ENCODE measurements around the gene POLD2.

POLD2 gene

GRCh38 chr7:44156453-44157010 is 33.2 kb upstream of the POLD2 start:
- TF ChIP-seq, protein P1, sequence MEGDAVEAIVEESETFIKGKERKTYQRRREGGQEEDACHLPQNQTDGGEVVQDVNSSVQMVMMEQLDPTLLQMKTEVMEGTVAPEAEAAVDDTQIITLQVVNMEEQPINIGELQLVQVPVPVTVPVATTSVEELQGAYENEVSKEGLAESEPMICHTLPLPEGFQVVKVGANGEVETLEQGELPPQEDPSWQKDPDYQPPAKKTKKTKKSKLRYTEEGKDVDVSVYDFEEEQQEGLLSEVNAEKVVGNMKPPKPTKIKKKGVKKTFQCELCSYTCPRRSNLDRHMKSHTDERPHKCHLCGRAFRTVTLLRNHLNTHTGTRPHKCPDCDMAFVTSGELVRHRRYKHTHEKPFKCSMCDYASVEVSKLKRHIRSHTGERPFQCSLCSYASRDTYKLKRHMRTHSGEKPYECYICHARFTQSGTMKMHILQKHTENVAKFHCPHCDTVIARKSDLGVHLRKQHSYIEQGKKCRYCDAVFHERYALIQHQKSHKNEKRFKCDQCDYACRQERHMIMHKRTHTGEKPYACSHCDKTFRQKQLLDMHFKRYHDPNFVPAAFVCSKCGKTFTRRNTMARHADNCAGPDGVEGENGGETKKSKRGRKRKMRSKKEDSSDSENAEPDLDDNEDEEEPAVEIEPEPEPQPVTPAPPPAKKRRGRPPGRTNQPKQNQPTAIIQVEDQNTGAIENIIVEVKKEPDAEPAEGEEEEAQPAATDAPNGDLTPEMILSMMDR (IDR thresholded peaks at IDR 0.05; ENCODE audit: control insufficient read depth, extremely low read depth, insufficient read depth) = no peak
- no peak overlapping the region for H3K4me3 ChIP-seq (ENCODE audit: low read depth, low read length)
- DNase-seq (ENCODE audit: low read depth) = no peak

DNA sequence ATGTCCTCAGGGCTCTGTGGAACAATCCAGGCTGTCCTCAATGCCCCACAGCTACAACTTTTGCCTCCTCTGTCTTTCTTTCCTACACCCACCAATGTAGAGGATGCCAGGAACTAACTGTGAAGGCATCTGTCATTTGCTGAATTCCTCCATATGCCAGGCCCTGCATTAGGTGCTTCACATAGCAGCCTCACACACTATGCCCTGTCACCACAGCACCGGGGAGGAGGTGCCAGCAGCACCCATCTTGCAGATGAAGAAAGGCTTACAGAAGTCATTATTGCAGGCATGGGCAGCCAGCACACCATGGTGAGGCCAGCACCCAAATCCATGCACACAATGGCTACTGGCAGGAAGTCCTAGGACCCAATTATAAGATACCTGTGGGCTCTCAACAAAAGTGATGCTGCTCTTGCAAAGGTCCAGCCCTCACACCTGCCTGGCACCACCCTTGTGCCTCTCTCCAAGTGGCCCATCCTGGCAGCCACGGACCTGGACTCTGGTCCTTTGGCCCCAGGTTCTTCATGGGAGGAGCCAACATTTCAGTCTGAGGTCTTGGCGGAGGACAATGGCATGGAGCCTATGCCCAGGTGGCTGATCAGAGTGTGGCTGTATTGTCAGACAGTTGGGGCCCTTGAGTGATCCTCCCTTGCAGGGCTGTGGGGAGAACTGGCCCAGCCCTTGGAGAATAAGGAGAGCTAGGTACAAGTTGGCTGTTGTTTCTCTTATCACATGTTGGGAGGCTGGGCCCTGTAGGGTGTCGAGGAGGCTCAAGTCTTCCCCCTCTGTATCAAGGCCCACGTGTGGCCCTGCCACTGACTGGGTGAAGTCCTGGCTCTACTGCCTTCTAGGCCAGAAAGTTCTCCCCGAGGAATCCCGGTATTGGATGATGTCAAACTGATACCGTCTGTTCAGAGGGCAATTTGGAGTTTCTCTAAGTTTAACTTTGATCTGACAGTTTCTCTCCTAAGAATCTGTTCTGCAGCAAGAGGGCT is 32.1 kb upstream of the POLD2 start:
- no peak for DNase-seq (ENCODE audit: low read depth)
- TF ChIP-seq, protein P1 (IDR thresholded peaks at IDR 0.05; ENCODE audit: control insufficient read depth, extremely low read depth, insufficient read depth) = no peak

DNA sequence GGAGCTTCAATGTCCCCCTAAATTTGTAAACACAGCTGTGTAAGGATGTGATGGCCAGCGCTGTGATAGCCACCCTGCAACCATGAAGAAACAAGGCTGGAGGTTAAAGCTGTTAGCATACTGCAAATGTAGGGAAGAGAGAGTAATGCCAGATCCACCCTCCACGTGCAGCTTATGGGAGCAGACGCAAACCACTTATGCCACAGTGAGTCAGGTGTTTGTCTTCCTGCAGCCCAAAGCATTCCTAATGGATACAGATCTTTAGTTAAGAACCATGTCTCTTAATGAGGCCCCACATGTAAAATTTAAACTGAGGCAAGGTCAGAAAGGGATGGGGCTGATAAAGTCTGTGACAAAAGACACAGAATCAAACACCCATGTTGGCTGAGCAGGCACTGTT is 31.4 kb upstream of the POLD2 start:
- TF ChIP-seq, protein P1 (IDR thresholded peaks at IDR 0.05; ENCODE audit: control insufficient read depth, extremely low read depth, insufficient read depth) = no peak
- no peak overlapping the region for H3K4me3 ChIP-seq (ENCODE audit: low read depth, low read length)
- no peak for DNase-seq (ENCODE audit: low read depth)

More for the DNA sequence above, 32.1 kb upstream of the POLD2 start:
- no peak overlapping the region for H3K4me3 ChIP-seq (ENCODE audit: low read depth, low read length)

DNA sequence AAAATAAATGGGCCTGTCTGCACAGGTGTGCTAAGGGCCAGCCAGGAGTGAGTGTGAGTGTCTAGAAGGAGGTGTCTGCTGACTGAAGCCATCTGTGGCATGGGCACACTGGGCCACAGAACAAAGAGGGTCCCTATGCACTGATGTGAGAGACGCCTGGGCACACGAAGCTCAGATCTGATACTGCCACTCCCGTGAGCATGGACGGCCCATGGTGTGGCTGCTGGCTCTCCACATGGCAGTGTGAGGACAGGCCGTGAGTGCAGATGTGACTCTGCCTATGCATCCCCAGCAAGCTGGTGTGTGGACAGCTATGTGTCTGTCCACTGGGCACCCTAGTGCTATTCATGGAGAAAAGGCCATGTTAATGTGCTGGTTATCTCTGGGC is 30.6 kb upstream of the POLD2 start:
- TF ChIP-seq, protein P1 (IDR thresholded peaks at IDR 0.05; ENCODE audit: control insufficient read depth, extremely low read depth, insufficient read depth) = no peak
- H3K4me3 ChIP-seq (ENCODE audit: low read depth, low read length) = no peak overlapping the region
- DNase-seq (ENCODE audit: low read depth) = no peak

DNA sequence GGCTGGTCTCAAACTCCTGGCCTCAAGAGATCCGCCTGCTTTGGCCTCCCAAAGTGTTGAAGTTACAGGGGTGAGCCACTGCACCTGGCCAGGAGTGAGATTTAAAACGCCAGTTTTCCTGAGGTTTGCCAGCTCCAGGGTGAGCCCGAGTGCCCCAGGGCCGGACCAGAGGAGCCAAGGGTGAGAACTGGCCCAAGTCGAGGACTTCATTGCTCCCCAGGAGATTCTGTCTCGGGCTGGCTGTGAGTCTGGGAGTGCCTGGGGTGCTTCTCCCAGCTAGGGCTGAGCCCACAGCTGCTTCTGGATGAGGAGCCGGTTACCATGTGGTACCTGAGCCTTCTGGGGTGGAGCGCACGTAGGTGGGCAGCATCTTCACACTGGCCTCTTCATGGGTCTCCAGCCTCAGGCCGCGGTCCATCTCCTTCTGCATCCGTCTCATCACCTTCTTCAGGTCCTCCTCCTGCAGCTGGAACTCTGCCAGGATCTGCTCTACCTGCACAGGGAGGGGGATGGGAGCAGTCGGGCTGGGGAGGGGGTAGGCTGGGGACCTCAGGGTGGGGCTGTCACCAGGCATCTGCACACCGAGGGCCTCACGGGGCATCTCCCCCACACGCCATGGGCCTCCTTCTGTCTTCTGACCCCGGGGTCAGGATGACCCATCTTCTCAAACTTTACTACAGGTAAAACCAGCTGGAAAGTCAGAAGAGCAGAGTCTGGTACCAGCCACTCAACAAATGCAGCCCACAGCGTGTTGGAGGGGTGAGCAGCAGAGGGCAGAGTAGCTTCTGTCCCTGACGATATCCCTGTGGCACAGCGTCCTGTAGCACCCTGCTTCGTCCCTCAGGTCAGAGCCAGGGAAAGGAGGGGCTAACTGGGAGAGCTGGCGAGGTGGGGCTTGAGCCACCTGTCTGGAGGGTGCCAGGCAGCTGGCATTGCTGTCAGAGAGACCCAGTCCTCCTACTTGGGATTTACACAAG is 29.9 kb upstream of the POLD2 start:
- DNase-seq (ENCODE audit: low read depth) = no peak
- TF ChIP-seq, protein P1 (IDR thresholded peaks at IDR 0.05; ENCODE audit: control insufficient read depth, extremely low read depth, insufficient read depth) = no peak
- H3K4me3 ChIP-seq (ENCODE audit: low read depth, low read length) = no peak overlapping the region

DNA sequence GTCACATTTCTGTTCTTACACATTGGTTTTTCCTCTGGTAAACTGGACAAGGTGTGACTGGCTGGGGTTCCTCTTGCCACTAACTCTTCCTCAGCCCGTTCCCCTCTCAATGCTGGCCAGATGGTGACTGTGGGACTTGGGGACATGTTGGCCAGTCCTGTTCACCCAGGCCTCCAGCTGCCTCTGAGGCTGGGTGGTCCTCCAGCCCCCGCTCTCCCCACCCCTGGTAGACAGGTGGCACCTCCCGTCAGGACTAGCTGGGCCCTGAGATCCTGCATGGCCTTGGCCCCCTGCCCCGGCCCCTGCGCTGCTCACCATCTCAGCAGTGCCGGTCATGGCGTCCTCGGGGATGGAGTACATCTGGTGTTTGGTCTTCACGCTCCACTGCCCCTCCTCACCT is 28.6 kb upstream of the POLD2 start:
- no peak overlapping the region for H3K4me3 ChIP-seq (ENCODE audit: low read depth, low read length)
- TF ChIP-seq, protein P1 (IDR thresholded peaks at IDR 0.05; ENCODE audit: control insufficient read depth, extremely low read depth, insufficient read depth) = no peak
- no peak for DNase-seq (ENCODE audit: low read depth)

Data from LNCaP clone FGC (cell line).